HepG2 (cell line): ENCODE results near the gene HSPB2. TPM values are rescaled to one million over a fixed set of nuclear protein-coding genes. Genes with fewer than 3 reads are reported as not detected.
A peak's percentile ranks its signal among the peaks of the same experiment; 100 is the strongest.

Experiments
- ATAC-seq: fragments of 200-7000 bp; cut with Tn5 transposase; 3 replicates; pipeline ENCODE4 v1.9.1; 2020; ENCODE audit warnings: mild to moderate bottlenecking, moderate library complexity
- BruUV-seq: library from RNA; stranded (reverse); fragments of 400-500 nt; replicated peaks from 2 replicates; lab custom pipeline; 2021; lab: Mats Ljungman, UMichigan
- CTCF ChIA-PET: fragments of 300-600 bp; formaldehyde crosslinking; extraction: SDS; loops from one replicate; lab custom pipeline; 2021; ENCODE audit warnings: low total read pairs, inconsistent platforms, low intra/inter-chr PET ratio; lab: Yijun Ruan, JAX
- POLR2A ChIA-PET: fragments of 350-600 bp; sonication (Branson Sonifier 250); formaldehyde crosslinking; loops from one replicate; lab custom pipeline; 2020; ENCODE audit warnings: antibody characterized with exemption, inconsistent platforms; lab: Yijun Ruan, JAX
- DNase-seq: peaks from one replicate; pipeline ENCODE4 v3.0.0-alpha.2; 2015; ENCODE audit warnings: low spot score
- FAIRE-seq: peaks from 3 replicates; lab custom pipeline; 2011; peaks lifted over from hg19 to GRCh38; lab: Jason Lieb, UNC
- H2AFZ ChIP-seq: one replicate; pipeline ENCODE4 v1.6.1; 2011; ENCODE audit warnings: low read length, inconsistent platforms
- H3K27ac ChIP-seq: fragments of 300-600 bp; 3 replicates; pipeline ENCODE4 v1.8.0; 2011; ENCODE audit warnings: mixed run types, mild to moderate bottlenecking, mixed read lengths, low read length, inconsistent platforms; ENCODE audit not compliant: insufficient read depth; ENCODE audit errors: extremely low read length
- H3K27me3 ChIP-seq, 2 experiments: fragments of 200-600 bp in 1 of 2; 2 replicates in 1 of 2; 3 replicates in 1 of 2; pipeline versions ENCODE4 v1.6.0 to v1.8.0; 2011; ENCODE audit warnings: low read length in 2 of 2, mild to moderate bottlenecking in 2 of 2, moderate library complexity in 2 of 2, inconsistent platforms in 1 of 2; ENCODE audit not compliant: insufficient read depth in 2 of 2, control insufficient read depth in 1 of 2
- H3K36me3 ChIP-seq, 2 experiments: fragments of 200-600 bp in 1 of 2; replicated peaks in 1 of 2; 2 replicates in 1 of 2; 3 replicates in 1 of 2; pipeline versions ENCODE4 v1.5.1 to v1.8.0; 2011; ENCODE audit warnings: low read length in 2 of 2, inconsistent platforms in 1 of 2; ENCODE audit not compliant: insufficient read depth in 2 of 2, control insufficient read depth in 1 of 2
- H3K4me1 ChIP-seq: 2 replicates; pipeline ENCODE4 v1.5.1; 2012; ENCODE audit warnings: low read length, inconsistent platforms; ENCODE audit not compliant: insufficient read depth
- H3K4me2 ChIP-seq: 2 replicates; pipeline ENCODE4 v1.6.0; 2011; ENCODE audit warnings: low read depth, low read length, inconsistent platforms
- H3K4me3 ChIP-seq, 3 experiments: fragments of 200-600 bp in 1 of 3; sonication (generic), shearing (Covaris generic) in 1 of 3; replicated peaks in 1 of 3; 2 replicates each; pipeline ENCODE4 v1.5.1; 2011 to 2016; ENCODE audit warnings: low read length in 3 of 3, inconsistent platforms in 2 of 3, low read depth in 2 of 3, mild to moderate bottlenecking in 2 of 3, control low read depth in 1 of 3, mixed read lengths in 1 of 3; ENCODE audit not compliant: insufficient read depth in 1 of 3
- H3K79me2 ChIP-seq: one replicate; pipeline ENCODE4 v1.6.1; 2011; ENCODE audit warnings: low read length, inconsistent platforms; ENCODE audit not compliant: insufficient read depth
- H3K9ac ChIP-seq: 2 replicates; pipeline ENCODE4 v1.6.0; 2011; ENCODE audit warnings: mild to moderate bottlenecking, low read depth, low read length, inconsistent platforms; ENCODE audit not compliant: insufficient read depth
- H3K9me3 ChIP-seq: 2 replicates; pipeline ENCODE4 v1.5.1; 2012; ENCODE audit warnings: mild to moderate bottlenecking, low read length
- H4K20me1 ChIP-seq: 2 replicates; pipeline ENCODE4 v1.6.0; 2011; ENCODE audit warnings: inconsistent platforms, mild to moderate bottlenecking, low read length, moderate library complexity; ENCODE audit not compliant: insufficient read depth
- HNRNPLL ChIP-seq: fragments of 200-400 bp; formaldehyde crosslinking; IDR thresholded peaks from 2 replicates; pipeline ENCODE4 v1.6.1; 2017; ENCODE audit warnings: mild to moderate bottlenecking, low read depth, low read length; ENCODE audit not compliant: poor library complexity, severe bottlenecking
- MATR3 ChIP-seq: sonication (generic); formaldehyde crosslinking; IDR thresholded peaks from 2 replicates; pipeline ENCODE4 v1.4.0; 2020; ENCODE audit warnings: missing genetic modification reagents
- MTF1 ChIP-seq: sonication (generic); formaldehyde crosslinking; IDR thresholded peaks from 2 replicates; pipeline ENCODE4 v1.5.0; 2020; ENCODE audit warnings: missing genetic modification reagents
- NAIF1 ChIP-seq: sonication (generic); formaldehyde crosslinking; IDR thresholded peaks from 2 replicates; pipeline ENCODE4 v1.5.0; 2020; ENCODE audit warnings: mild to moderate bottlenecking, missing genetic modification reagents, borderline replicate concordance
- SKI ChIP-seq: fragments of 450-650 bp; IDR thresholded peaks from one replicate; pipeline ENCODE4 v1.6.1; 2018; ENCODE audit warnings: mild to moderate bottlenecking; ENCODE audit not compliant: partially characterized antibody
- SRSF9 ChIP-seq: fragments of 200-400 bp; formaldehyde crosslinking; IDR thresholded peaks from 2 replicates; pipeline ENCODE4 v1.6.1; 2018; ENCODE audit warnings: borderline replicate concordance, mild to moderate bottlenecking, low read depth, low read length; ENCODE audit not compliant: insufficient read depth, poor library complexity, severe bottlenecking
- ZNF33A ChIP-seq: sonication (generic); formaldehyde crosslinking; IDR thresholded peaks from 2 replicates; pipeline ENCODE4 v1.5.1; 2020; ENCODE audit warnings: missing genetic modification reagents, mild to moderate bottlenecking, moderate library complexity, borderline replicate concordance
- ZNF570 ChIP-seq: sonication (generic); formaldehyde crosslinking; IDR thresholded peaks from 2 replicates; pipeline ENCODE4 v1.4.0; 2020; ENCODE audit warnings: mild to moderate bottlenecking, missing genetic modification reagents, borderline replicate concordance
- ZNF672 ChIP-seq: sonication (generic); formaldehyde crosslinking; IDR thresholded peaks from 2 replicates; pipeline ENCODE4 v1.8.1; 2022; ENCODE audit warnings: missing genetic modification reagents
- ZZZ3 ChIP-seq: sonication (generic); formaldehyde crosslinking; IDR thresholded peaks from 2 replicates; pipeline ENCODE4 v1.4.0; 2020; ENCODE audit warnings: missing genetic modification reagents, mild to moderate bottlenecking, borderline replicate concordance
- WGBS: methylation state at CpG from one replicate; pipeline ENCODE4 v1.1.6; 2017; ENCODE audit warnings: low lambda C conversion rate; 5-methylcytosine and 5-hydroxymethylcytosine counted together
- in situ Hi-C: cut with HindIII; loops from 2 replicates; pipeline ENCODE4 v1.10.0; 2017; ENCODE audit warnings: low pct_unique_long_range_greater_than_20kb; ENCODE audit not compliant: extremely low pct_ligation_motif_present
- intact Hi-C: fragments of 100-400 bp; cut with micrococcal nuclease; formaldehyde crosslinking; loops from one replicate; pipeline ENCODE4 v1.10.0; 2022; ENCODE audit not compliant: unreplicated experiment
- polyA plus RNA-seq, 8 experiments: library from polyadenylated mRNA; depleted of rRNA in 3 of 8; stranded (reverse) in 7 of 8; unstranded in 1 of 8; fragments of >200 nt; fragmentation: Illumina TruSeq in 4 of 8; extraction: Trizol in 4 of 8; gene quantifications; 2 replicates each; pipeline versions ENCODE4 v1.2.1 to v1.2.3, GENCODE V29; 2011 to 2016; ENCODE audit warnings: low read depth in 4 of 8, missing spikeins in 1 of 8, mixed read lengths in 1 of 8; ENCODE audit not compliant: insufficient read depth in 1 of 8
- total RNA-seq, 5 experiments: library from RNA; depleted of rRNA; stranded (reverse); fragments of >200 nt; fragmentation: Illumina TruSeq; extraction: Trizol; gene quantifications; 2 replicates each; pipeline ENCODE4 v1.2.3, GENCODE V29; 2016; ENCODE audit warnings: low read depth in 1 of 5
- TF ChIP-seq, protein P1 (sequence below): sonication (generic); formaldehyde crosslinking; IDR thresholded peaks from 2 replicates; pipeline ENCODE4 v1.4.0; 2020; ENCODE audit warnings: low read depth, missing genetic modification reagents
- TF ChIP-seq, protein P2 (sequence below): sonication (generic); formaldehyde crosslinking; IDR thresholded peaks from 2 replicates; pipeline ENCODE4 v1.9.0; 2022; ENCODE audit warnings: missing genetic modification reagents, mild to moderate bottlenecking, borderline replicate concordance
- TF ChIP-seq, protein P3 (sequence below): IDR thresholded peaks from 2 replicates; pipeline ENCODE4 v1.4.0; 2020; ENCODE audit warnings: mild to moderate bottlenecking, missing genetic modification reagents

The HSPB2 gene
- total and polyA plus RNA-seq, 2 of the 13 experiments (the other 11 are each of a cell fraction or from before 2014, with no cell fraction given): 0.04 TPM; not detected in 1

DNA sequence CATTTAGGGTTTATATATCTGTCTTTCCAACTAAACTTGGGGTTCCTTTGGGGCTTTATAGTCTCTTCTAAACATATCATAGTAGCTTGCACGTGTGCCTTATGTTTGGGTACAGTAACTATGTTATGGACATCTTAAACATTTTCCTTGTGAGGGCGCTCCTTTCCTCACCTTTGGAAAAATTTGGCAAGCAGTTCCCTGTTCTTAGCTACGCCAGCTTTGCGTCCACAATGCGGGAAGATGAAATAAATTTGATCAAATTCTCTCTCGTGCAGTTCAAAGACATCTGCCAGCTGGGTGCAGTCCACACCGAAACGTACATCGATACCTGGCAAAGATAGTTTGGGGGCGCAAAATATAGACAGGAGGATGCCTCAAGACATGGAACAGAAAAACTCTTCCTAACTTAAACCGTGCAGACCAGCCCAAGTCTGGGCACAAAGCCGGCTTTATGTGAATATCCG, 34.1 kb upstream of the HSPB2 start:
- Histone ChIP-seq H3K27ac (peak overlapping the region; percentile 95), H3K36me3 (peaks cover 2 to 4% of the 10 kb centered on the region in 2 experiments; a peak in 2 of 5 replicates), H3K4me2 (peak overlapping the region; percentile 87), H2AFZ (peak overlapping the region; percentile 93), H3K4me3 (peak overlapping the region; percentile 56 to 83 (median 81)), H3K79me2 (no peaks in the 10 kb centered on the region), H3K9ac (peak overlapping the region; percentile 84), H3K9me3 (no peaks in the 10 kb centered on the region), H3K4me1 (peaks cover 11% of the 10 kb centered on the region), H3K27me3 (no peaks in the 10 kb centered on the region; a peak in 1 of 5 replicates), H4K20me1 (no peaks in the 10 kb centered on the region)
- intact Hi-C loops: loop anchor here (1.0 to 2.0 kb wide), 3 partner anchors 40 to 104 kb away; partner anchors contain the start of gene C11orf52
- no peak for DNase-seq
- ChIA-PET CTCF (interaction anchor here (1.3 kb wide), 1 partner anchor 103 kb away, joined by 7 read pairs; no protein-coding TSS in a partner anchor), POLR2A (interaction anchor here (0.9 to 1.8 kb wide), 5 partner anchors 40 to 128 kb away, joined by 3 to 6 read pairs (median 4); partner anchors contain the start of gene C11orf52)
- BruUV-seq: TSS peak; percentile 81
- FAIRE-seq: no peak
- ATAC-seq: no peak
- in situ Hi-C loops: loop anchor here (5.0 kb wide), 2 partner anchors 49 to 109 kb away; no protein-coding TSS in a partner anchor
- WGBS: 2% methylated on average over 11 of the region's 13 CpGs
- no peak for TF ChIP-seq MATR3 (CRISPR knock-in tag)
- no peak for TF ChIP-seq MTF1
- TF ChIP-seq NAIF1 (CRISPR knock-in tag): peak; percentile 27; the same call in 1 of the 2 replicates
- TF ChIP-seq ZNF33A (CRISPR knock-in tag): peak; percentile 27; the same call in 1 of the 2 replicates
- TF ChIP-seq, protein P1, sequence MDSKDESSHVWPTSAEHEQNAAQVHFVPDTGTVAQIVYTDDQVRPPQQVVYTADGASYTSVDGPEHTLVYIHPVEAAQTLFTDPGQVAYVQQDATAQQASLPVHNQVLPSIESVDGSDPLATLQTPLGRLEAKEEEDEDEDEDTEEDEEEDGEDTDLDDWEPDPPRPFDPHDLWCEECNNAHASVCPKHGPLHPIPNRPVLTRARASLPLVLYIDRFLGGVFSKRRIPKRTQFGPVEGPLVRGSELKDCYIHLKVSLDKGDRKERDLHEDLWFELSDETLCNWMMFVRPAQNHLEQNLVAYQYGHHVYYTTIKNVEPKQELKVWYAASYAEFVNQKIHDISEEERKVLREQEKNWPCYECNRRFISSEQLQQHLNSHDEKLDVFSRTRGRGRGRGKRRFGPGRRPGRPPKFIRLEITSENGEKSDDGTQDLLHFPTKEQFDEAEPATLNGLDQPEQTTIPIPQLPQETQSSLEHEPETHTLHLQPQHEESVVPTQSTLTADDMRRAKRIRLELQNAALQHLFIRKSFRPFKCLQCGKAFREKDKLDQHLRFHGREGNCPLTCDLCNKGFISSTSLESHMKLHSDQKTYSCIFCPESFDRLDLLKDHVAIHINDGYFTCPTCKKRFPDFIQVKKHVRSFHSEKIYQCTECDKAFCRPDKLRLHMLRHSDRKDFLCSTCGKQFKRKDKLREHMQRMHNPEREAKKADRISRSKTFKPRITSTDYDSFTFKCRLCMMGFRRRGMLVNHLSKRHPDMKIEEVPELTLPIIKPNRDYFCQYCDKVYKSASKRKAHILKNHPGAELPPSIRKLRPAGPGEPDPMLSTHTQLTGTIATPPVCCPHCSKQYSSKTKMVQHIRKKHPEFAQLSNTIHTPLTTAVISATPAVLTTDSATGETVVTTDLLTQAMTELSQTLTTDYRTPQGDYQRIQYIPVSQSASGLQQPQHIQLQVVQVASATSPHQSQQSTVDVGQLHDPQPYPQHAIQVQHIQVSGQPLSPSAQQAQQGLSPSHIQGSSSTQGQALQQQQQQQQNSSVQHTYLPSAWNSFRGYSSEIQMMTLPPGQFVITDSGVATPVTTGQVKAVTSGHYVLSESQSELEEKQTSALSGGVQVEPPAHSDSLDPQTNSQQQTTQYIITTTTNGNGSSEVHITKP (CRISPR knock-in tag): peak; percentile 97; the same call in 1 of the 2 replicates
- TF ChIP-seq ZNF672: no peak
- TF ChIP-seq HNRNPLL: no peak
- TF ChIP-seq SRSF9: no peak
- no peak for TF ChIP-seq SKI
- TF ChIP-seq, protein P2, sequence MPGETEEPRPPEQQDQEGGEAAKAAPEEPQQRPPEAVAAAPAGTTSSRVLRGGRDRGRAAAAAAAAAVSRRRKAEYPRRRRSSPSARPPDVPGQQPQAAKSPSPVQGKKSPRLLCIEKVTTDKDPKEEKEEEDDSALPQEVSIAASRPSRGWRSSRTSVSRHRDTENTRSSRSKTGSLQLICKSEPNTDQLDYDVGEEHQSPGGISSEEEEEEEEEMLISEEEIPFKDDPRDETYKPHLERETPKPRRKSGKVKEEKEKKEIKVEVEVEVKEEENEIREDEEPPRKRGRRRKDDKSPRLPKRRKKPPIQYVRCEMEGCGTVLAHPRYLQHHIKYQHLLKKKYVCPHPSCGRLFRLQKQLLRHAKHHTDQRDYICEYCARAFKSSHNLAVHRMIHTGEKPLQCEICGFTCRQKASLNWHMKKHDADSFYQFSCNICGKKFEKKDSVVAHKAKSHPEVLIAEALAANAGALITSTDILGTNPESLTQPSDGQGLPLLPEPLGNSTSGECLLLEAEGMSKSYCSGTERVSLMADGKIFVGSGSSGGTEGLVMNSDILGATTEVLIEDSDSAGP: no peak
- no peak for TF ChIP-seq ZNF570 (CRISPR knock-in tag)
- TF ChIP-seq, protein P3, sequence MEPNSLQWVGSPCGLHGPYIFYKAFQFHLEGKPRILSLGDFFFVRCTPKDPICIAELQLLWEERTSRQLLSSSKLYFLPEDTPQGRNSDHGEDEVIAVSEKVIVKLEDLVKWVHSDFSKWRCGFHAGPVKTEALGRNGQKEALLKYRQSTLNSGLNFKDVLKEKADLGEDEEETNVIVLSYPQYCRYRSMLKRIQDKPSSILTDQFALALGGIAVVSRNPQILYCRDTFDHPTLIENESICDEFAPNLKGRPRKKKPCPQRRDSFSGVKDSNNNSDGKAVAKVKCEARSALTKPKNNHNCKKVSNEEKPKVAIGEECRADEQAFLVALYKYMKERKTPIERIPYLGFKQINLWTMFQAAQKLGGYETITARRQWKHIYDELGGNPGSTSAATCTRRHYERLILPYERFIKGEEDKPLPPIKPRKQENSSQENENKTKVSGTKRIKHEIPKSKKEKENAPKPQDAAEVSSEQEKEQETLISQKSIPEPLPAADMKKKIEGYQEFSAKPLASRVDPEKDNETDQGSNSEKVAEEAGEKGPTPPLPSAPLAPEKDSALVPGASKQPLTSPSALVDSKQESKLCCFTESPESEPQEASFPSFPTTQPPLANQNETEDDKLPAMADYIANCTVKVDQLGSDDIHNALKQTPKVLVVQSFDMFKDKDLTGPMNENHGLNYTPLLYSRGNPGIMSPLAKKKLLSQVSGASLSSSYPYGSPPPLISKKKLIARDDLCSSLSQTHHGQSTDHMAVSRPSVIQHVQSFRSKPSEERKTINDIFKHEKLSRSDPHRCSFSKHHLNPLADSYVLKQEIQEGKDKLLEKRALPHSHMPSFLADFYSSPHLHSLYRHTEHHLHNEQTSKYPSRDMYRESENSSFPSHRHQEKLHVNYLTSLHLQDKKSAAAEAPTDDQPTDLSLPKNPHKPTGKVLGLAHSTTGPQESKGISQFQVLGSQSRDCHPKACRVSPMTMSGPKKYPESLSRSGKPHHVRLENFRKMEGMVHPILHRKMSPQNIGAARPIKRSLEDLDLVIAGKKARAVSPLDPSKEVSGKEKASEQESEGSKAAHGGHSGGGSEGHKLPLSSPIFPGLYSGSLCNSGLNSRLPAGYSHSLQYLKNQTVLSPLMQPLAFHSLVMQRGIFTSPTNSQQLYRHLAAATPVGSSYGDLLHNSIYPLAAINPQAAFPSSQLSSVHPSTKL: no peak
- TF ChIP-seq ZZZ3 (CRISPR knock-in tag): no peak
